GM13976 (cell line): Measurements from ENCODE around the gene ANKMY1.

Experiments
- DNase-seq: peaks from one replicate; pipeline ENCODE4 v3.0.0; 2012; ENCODE audit warnings: low spot score
- in situ Hi-C: fragments of 300-500 bp; cut with MboI; formaldehyde crosslinking; loops from one replicate; pipeline ENCODE4 v1.12.0; 2022; ENCODE audit warnings: low sequenced_read_pairs, mixed read lengths, inconsistent platforms; ENCODE audit not compliant: unreplicated experiment
- TF ChIP-seq, protein P1 (sequence below): IDR thresholded peaks from 2 replicates; pipeline ENCODE4 v1.5.1; 2012; ENCODE audit warnings: borderline replicate concordance, mild to moderate bottlenecking; ENCODE audit not compliant: insufficient read depth; ENCODE audit errors: extremely low read depth, missing control alignments, control extremely low read depth

The ANKMY1 gene

DNA sequence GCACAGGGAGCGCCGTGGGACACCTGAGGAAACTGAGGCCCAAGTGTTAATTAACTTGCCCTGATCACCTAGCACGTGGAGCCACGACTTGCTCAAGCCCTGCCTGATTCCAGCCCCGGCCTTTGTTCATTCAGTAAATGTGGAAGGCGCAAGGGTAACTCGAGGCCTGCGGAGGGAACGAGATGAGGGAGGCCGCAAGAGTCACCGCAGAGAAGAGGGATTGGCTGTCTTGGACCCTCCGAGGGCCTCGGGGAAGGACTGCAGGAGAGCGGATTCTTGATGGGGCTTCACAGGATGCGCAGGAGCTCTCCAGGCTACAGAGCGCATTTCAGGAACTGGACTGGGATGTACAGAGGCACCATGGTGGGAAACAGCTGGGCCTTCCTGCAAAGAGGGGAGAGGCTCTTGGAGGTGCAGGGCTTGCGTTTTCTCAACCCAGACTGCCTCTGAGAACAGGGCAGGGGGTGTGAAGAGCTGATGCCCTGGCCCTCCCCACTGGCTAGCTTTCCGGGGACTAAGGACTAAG, 511 bp upstream of the ANKMY1 start:
- in situ Hi-C loops, result no loop called here
- TF ChIP-seq, protein P1, sequence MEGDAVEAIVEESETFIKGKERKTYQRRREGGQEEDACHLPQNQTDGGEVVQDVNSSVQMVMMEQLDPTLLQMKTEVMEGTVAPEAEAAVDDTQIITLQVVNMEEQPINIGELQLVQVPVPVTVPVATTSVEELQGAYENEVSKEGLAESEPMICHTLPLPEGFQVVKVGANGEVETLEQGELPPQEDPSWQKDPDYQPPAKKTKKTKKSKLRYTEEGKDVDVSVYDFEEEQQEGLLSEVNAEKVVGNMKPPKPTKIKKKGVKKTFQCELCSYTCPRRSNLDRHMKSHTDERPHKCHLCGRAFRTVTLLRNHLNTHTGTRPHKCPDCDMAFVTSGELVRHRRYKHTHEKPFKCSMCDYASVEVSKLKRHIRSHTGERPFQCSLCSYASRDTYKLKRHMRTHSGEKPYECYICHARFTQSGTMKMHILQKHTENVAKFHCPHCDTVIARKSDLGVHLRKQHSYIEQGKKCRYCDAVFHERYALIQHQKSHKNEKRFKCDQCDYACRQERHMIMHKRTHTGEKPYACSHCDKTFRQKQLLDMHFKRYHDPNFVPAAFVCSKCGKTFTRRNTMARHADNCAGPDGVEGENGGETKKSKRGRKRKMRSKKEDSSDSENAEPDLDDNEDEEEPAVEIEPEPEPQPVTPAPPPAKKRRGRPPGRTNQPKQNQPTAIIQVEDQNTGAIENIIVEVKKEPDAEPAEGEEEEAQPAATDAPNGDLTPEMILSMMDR, result no peak
- DNase-seq, result peak; percentile 18

DNA sequence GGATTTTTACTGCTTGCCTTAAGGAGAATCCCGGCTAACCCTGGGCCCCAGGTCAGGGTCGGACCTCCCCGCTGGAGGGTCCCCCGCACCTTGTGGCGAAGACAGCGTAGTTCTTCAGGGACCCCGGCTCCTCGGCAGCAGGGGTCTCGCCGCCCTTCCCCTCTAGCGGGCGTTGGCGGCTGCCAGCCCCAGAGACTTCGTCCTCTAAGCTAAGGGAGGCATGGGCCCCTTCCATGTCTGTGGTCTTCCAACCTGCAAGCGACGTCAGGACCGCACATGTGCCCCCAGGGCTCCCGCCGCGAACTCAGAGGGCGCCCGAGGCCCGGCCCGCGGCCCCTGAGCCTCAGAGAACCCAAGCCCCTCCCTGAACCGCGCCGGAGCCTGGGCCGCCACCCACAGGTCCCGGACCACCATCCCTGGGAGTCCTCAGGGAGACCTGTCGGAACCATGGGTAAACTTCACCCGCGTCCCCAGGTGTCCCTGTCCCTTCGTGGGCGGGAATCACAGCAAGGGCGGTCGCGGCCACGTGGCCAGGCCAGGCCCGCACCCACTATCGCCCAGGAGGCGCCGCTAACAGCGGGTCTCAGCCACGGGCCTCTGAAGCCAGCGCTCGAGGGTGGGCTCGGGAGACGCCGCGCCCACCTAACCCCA, 562 bp downstream of the ANKMY1 start:
- in situ Hi-C loops, result no loop called here
- no peak for DNase-seq
- TF ChIP-seq, protein P1, result no peak

- peak; percentile 73 for DNase-seq
- TF ChIP-seq, protein P1, result peak; percentile 52
- in situ Hi-C loops, result no loop called here
Observed at GRCh38 chr2:240556553-240557100, 1.2 kb downstream of the ANKMY1 start.

DNA sequence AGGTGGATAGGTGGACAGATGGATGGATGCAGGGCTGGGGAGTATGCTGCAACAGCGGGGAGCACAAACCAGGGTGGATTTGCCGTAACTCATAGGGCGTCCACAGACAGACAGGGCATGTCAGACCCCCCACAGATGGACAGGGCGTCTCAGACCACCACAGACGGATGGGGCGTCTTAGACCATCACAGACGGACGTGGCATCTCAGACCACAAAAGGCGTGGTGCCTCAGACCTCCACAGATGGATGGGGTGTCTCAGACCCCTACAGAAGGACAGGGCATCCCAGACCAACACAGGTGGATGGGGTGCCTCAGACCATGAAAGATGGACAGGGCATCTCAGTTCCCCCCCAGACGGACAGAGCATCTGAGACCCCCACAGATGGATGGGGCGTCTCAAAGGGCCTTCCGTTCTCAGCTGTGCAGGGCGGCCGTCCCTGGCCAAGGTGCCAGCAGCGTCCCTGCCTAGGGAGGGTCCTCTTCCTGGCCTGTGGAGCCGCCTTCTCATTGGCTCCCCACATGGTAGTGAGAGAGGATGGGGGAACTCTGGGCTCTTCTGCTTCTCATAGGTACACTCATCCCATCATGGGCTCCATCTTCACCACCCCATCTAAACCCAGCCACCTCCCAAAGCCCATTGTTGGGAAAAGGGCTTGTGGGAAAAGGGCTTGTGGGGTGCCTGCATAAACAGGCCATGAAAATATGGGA, 2.1 kb downstream of the ANKMY1 start:
- DNase-seq, result peak; percentile 13
- in situ Hi-C loops, result no loop called here
- TF ChIP-seq, protein P1, result no peak

DNA sequence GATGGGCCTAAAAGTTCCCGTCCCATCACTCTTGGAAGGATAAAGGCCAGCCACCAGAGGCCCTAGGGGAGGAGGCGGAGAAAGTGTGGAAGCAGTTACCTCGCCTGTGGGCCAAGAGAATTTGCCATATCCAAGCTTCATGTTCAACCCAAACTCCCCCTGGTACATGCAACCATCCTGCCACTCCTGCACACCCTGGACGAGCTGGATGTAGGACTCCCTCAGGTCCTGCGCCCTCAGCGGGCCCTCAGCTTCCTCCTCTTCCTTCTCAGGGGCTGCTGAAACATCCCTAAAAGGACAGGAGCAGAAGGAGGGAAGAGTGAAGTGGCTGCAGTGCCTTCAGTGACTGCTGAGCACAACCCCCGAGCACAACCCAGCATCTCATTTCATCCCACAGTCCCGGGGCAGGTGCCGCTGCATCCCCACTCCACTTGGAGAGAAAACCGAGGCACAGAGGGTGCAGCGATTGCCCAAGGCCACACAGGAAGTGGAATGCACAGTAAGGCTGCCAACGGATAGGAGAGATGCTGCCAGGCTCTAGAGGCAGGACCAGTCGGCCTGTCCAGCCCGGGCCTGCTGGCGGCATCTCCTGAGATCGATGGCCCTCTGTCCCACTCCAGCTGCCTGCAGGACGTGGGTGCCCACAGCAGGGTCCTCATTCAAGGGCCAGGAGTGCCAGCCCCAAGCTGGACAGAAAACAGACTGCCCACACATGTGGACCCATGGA, 2.9 kb downstream of the ANKMY1 start:
- in situ Hi-C loops, result no loop called here
- DNase-seq, result no peak
- TF ChIP-seq, protein P1, result no peak

DNA sequence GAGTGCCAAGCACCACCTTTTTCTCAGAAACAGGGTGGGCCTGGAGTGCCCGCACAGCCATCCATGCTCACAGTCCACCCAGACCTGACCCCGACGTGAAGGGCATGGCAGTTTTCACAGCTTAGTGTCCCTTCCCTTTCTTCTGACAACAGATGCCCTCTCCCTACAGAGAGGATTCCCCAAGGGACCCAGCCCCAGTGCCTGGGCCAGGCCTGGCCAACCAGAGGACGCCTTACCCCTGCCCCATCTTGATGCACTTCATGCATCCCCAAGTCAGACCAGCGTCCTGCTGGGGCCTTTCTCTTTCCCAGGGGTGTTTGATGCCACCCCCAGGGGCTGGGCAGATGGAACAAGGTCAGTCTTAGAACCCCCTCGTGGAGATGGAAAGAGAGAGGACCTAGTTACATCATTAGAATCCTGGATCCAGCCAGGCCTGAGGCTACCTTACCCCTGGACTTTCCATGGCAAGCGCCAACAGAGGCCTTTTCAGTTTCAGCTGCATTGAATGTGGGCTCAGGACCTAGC, 3.8 kb downstream of the ANKMY1 start:
- TF ChIP-seq, protein P1, result no peak

More for the DNA sequence above, 3.8 kb downstream of the ANKMY1 start:
- no peak for DNase-seq
- in situ Hi-C loops, result no loop called here
